SU-DHL-6 (cell line): ENCODE measurements around the gene SLC10A1.

Experiments used
- CTCF ChIP-seq: fragments of 200-600 bp; sonication (generic); IDR thresholded peaks from one replicate; pipeline ENCODE4 v1.5.1; 2017; ENCODE audit warnings: antibody characterized with exemption, mild to moderate bottlenecking, low read length, moderate library complexity; ENCODE audit not compliant: insufficient read depth, poor library complexity, severe bottlenecking
- EZH2phosphoT487 ChIP-seq: fragments of 200-600 bp; sonication (generic), shearing (Covaris generic); conservative IDR thresholded peaks from 2 replicates; pipeline ENCODE4 v1.6.1; 2018; ENCODE audit warnings: mild to moderate bottlenecking, antibody characterized with exemption, low read length, moderate library complexity, mixed read lengths

GRCh38 chr14:69819607-69820006 is 22.6 kb upstream of the SLC10A1 start:
- TF ChIP-seq CTCF: no peak
- no peak for TF ChIP-seq EZH2phosphoT487
